B cell (primary cell): ENCODE results near the gene ADAR. TPM values are rescaled to one million over a fixed set of nuclear protein-coding genes. Genes with fewer than 3 reads are reported as not detected.

Experiments
- ATAC-seq: fragments of 200-7000 bp; cut with Tn5 transposase; one replicate; pipeline ENCODE4 v1.10.0; 2021; ENCODE audit warnings: low read depth, mild to moderate bottlenecking, moderate number of reproducible peaks, moderate library complexity
- CTCF ChIA-PET: fragments of 350-600 bp; sonication (Branson Sonifier 250); formaldehyde crosslinking; loops from one replicate; lab custom pipeline; 2021; ENCODE audit warnings: antibody characterized with exemption, inconsistent platforms; lab: Charles Lee
- POLR2A ChIA-PET: fragments of 350-600 bp; sonication (Branson Sonifier 250); formaldehyde crosslinking; loops from one replicate; lab custom pipeline; 2021; ENCODE audit warnings: antibody characterized with exemption; lab: Charles Lee
- DNase-seq: peaks from one replicate; pipeline ENCODE4 v3.0.0; 2013
- H2AFZ ChIP-seq: 2 replicates; pipeline ENCODE4 v1.6.1; 2012; ENCODE audit warnings: mild to moderate bottlenecking, low read depth, low read length; ENCODE audit not compliant: insufficient read depth, poor library complexity, severe bottlenecking
- H3K27ac ChIP-seq, 2 donors: 1 replicate in 1 of 2; 2 replicates in 1 of 2; pipeline ENCODE4 v1.5.1; 2012 to 2013; ENCODE audit warnings: low read length in 2 of 2, mild to moderate bottlenecking in 2 of 2, moderate library complexity in 1 of 2
- H3K27me3 ChIP-seq, 4 experiments: fragments of 200-600 bp in 1 of 4; sonication (generic) in 1 of 4; replicated peaks in 1 of 4; 1 replicate in 2 of 4; 2 replicates in 2 of 4; pipeline versions ENCODE4 v1.6.1 to v1.7.0; 2013 to 2016; ENCODE audit warnings: low read length in 3 of 4, mild to moderate bottlenecking in 2 of 4, mixed read lengths in 1 of 4, moderate library complexity in 1 of 4; ENCODE audit not compliant: insufficient read depth in 4 of 4, control insufficient read depth in 3 of 4; ENCODE audit errors: control extremely low read depth in 1 of 4
- H3K36me3 ChIP-seq, 2 experiments: replicated peaks in 1 of 2; 1 replicate in 1 of 2; 2 replicates in 1 of 2; pipeline versions ENCODE4 v1.6.1 to v1.7.1; 2013; ENCODE audit warnings: low read length in 1 of 2; ENCODE audit not compliant: insufficient read depth in 2 of 2, control insufficient read depth in 1 of 2; ENCODE audit errors: control extremely low read depth in 1 of 2, extremely low read depth in 1 of 2
- H3K4me1 ChIP-seq, 2 donors: fragments of 200-600 bp in 1 of 2; sonication (generic) in 1 of 2; 1 replicate in 1 of 2; 2 replicates in 1 of 2; pipeline versions ENCODE4 v1.5.1 to v1.6.1; 2013 to 2017; ENCODE audit warnings: low read length in 2 of 2; ENCODE audit not compliant: control insufficient read depth in 2 of 2, insufficient read depth in 2 of 2
- H3K4me2 ChIP-seq: replicated peaks from 2 replicates; pipeline ENCODE3; 2012; ENCODE audit warnings: mild to moderate bottlenecking, low read depth, low read length; ENCODE audit not compliant: poor library complexity, severe bottlenecking
- H3K4me3 ChIP-seq, 5 experiments: fragments of 200-600 bp in 1 of 5; sonication (generic) in 1 of 5; 1 replicate in 3 of 5; 2 replicates in 2 of 5; pipeline versions ENCODE4 v1.5.1 to v1.7.0; 2011 to 2016; ENCODE audit warnings: low read length in 4 of 5, mild to moderate bottlenecking in 4 of 5, low read depth in 2 of 5, control low read depth in 1 of 5, moderate library complexity in 1 of 5; ENCODE audit not compliant: insufficient read depth in 1 of 5; ENCODE audit errors: control extremely low read depth in 1 of 5, extremely low read depth in 1 of 5
- H3K79me2 ChIP-seq: fragments of 200-600 bp; sonication (generic); one replicate; pipeline ENCODE4 v1.6.0; 2016; ENCODE audit warnings: low read length; ENCODE audit not compliant: control insufficient read depth, insufficient read depth
- H3K9ac ChIP-seq: fragments of 200-600 bp; sonication (generic); 2 replicates; pipeline ENCODE4 v1.6.1; 2017; ENCODE audit warnings: mild to moderate bottlenecking, low read length, moderate library complexity
- H3K9me3 ChIP-seq, 3 donors: one replicate each; pipeline versions ENCODE4 v1.6.1 to v1.7.1; 2013; ENCODE audit warnings: low read length in 2 of 3; ENCODE audit not compliant: control insufficient read depth in 2 of 3, insufficient read depth in 1 of 3; ENCODE audit errors: control extremely low read depth in 1 of 3
- H4K20me1 ChIP-seq: 2 replicates; pipeline ENCODE4 v1.6.0; 2012; ENCODE audit warnings: mild to moderate bottlenecking, low read length; ENCODE audit not compliant: insufficient read depth, control insufficient read depth, poor library complexity, severe bottlenecking
- H3K27ac Mint-ChIP-seq: one replicate; pipeline ENCODE4 v1.8.0; 2021; ENCODE audit warnings: mixed read lengths
- H3K27me3 Mint-ChIP-seq: one replicate; pipeline ENCODE4 v1.8.0; 2021; ENCODE audit warnings: mixed read lengths
- H3K4me1 Mint-ChIP-seq: one replicate; pipeline ENCODE4 v1.8.0; 2021; ENCODE audit warnings: mixed read lengths
- H3K4me3 Mint-ChIP-seq: one replicate; pipeline ENCODE4 v1.8.0; 2021; ENCODE audit warnings: mixed read lengths
- H3K9me3 Mint-ChIP-seq: one replicate; pipeline ENCODE4 v1.8.0; 2022; ENCODE audit warnings: mixed read lengths; ENCODE audit not compliant: insufficient read depth
- EZH2 ChIP-seq: IDR thresholded peaks from 2 replicates; pipeline ENCODE4 v1.6.1; 2012; ENCODE audit warnings: borderline replicate concordance, low read depth, mild to moderate bottlenecking, moderate library complexity, low read length; ENCODE audit not compliant: insufficient read depth, poor library complexity, severe bottlenecking
- WGBS: methylation state at CpG from one replicate; pipeline ENCODE4 v1.1.5; 2013; ENCODE audit warnings: missing lambda C conversion rate; ENCODE audit not compliant: insufficient coverage; 5-methylcytosine and 5-hydroxymethylcytosine counted together
- intact Hi-C: fragments of 100-400 bp; cut with micrococcal nuclease; formaldehyde crosslinking; loops from one replicate; pipeline ENCODE4 v1.10.0; 2022
- polyA plus RNA-seq: library from polyadenylated mRNA; depleted of rRNA; stranded (reverse); fragments of >200 nt; gene quantifications from 2 replicates; pipeline ENCODE4 v1.2.3, GENCODE V29; 2012
- total RNA-seq, 2 donors: library from RNA; stranded (reverse); fragments of 120-200 nt in 1 of 2; gene quantifications; 1 replicate in 1 of 2; 2 replicates in 1 of 2; pipeline versions ENCODE4 v1.2.3 to v1.2.4, GENCODE V29; 2013 to 2022
- TF ChIP-seq, protein P1 (sequence below): fragments of 200-600 bp; IDR thresholded peaks from one replicate; pipeline ENCODE4 v1.8.0; 2022; ENCODE audit warnings: antibody characterized with exemption, mild to moderate bottlenecking

The ADAR gene
- total and polyA plus RNA-seq, 2 donors (not counting 1 experiment from before 2014, with no cell fraction given) = 64.9 to 241 TPM

DNA sequence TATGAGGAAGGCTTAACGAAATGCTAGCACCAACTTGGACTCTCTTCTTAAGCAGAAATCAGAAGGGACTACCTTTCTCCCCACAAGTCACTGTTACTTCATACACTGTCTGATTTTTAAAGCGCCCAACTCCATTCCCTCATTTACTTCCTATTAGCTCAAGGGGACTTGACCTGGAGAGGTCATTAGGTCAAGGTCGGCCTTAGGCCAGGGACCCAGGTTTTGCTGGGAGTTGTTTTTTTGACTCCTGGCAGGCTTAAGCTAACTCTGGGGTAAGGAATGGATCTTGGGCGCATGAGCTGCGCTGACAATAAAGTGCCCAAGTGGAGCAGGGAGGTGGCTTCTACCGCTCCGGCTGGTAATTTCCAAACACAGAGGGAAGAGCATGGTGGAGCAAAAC lies 16.8 kb downstream of the ADAR start:
- no peak for ATAC-seq
- intact Hi-C loops = no loop called here
- ChIA-PET CTCF (interaction anchor here (0.6 to 0.8 kb wide), 2 partner anchors 11 to 16 kb away, joined by 3 read pairs; no protein-coding TSS in a partner anchor), POLR2A (no interaction called here)
- Mint-ChIP-seq H3K27ac (no peak overlapping the region), H3K9me3 (no peaks in the 10 kb centered on the region), H3K4me3 (no peak overlapping the region), H3K4me1 (no peaks in the 10 kb centered on the region), H3K27me3 (no peaks in the 10 kb centered on the region)
- H3K9ac ChIP-seq = no peak overlapping the region
- H3K9me3 ChIP-seq = no peaks in the 10 kb centered on the region
- H3K27ac ChIP-seq = no peak overlapping the region
- H4K20me1 ChIP-seq = peaks cover 53% of the 10 kb centered on the region
- TF ChIP-seq, protein P1, sequence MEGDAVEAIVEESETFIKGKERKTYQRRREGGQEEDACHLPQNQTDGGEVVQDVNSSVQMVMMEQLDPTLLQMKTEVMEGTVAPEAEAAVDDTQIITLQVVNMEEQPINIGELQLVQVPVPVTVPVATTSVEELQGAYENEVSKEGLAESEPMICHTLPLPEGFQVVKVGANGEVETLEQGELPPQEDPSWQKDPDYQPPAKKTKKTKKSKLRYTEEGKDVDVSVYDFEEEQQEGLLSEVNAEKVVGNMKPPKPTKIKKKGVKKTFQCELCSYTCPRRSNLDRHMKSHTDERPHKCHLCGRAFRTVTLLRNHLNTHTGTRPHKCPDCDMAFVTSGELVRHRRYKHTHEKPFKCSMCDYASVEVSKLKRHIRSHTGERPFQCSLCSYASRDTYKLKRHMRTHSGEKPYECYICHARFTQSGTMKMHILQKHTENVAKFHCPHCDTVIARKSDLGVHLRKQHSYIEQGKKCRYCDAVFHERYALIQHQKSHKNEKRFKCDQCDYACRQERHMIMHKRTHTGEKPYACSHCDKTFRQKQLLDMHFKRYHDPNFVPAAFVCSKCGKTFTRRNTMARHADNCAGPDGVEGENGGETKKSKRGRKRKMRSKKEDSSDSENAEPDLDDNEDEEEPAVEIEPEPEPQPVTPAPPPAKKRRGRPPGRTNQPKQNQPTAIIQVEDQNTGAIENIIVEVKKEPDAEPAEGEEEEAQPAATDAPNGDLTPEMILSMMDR = no peak
- no peak for TF ChIP-seq EZH2
- no peaks in the 10 kb centered on the region for H3K4me1 ChIP-seq
- no peak overlapping the region for H3K4me2 ChIP-seq
- no peak overlapping the region for H3K4me3 ChIP-seq
- no peaks in the 10 kb centered on the region for H3K27me3 ChIP-seq
- WGBS = 83% methylated on average over 3 of the region's 7 CpGs
- no peak for DNase-seq
- H3K36me3 ChIP-seq = peaks cover 10 to 94% of the 10 kb centered on the region in 2 experiments
- H3K79me2 ChIP-seq = no peaks in the 10 kb centered on the region
- no peak overlapping the region for H2AFZ ChIP-seq

DNA sequence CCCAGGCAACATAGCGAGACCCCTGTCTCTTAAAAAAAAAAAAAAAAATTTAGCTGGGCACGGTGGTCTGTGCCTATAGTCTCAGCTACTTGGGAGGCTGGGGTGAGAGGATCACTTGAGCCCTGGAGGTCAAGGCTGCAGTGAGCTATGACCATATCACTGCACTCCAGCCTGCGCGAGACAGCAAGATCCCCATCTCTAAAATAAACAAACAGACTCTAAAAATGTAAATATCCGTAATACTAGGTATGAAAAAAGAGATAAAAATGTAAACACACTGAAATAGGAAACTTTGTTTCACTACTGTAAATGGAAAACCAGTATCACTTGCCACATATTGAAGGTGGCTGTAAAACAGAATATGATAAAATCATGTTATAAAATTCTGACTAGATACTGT lies 17.2 kb downstream of the ADAR start:
- no peaks in the 10 kb centered on the region for H3K4me1 ChIP-seq
- Mint-ChIP-seq H3K27me3 (no peaks in the 10 kb centered on the region), H3K27ac (no peak overlapping the region), H3K9me3 (no peaks in the 10 kb centered on the region), H3K4me3 (no peak overlapping the region), H3K4me1 (no peaks in the 10 kb centered on the region)
- H4K20me1 ChIP-seq = peaks cover 53% of the 10 kb centered on the region
- intact Hi-C loops = no loop called here
- WGBS = no CpG with 5 or more reads among the region's 5 CpGs
- ChIA-PET CTCF (interaction anchor here (0.6 to 1.7 kb wide), 2 partner anchors 17 to 30 kb away, joined by 3 to 4 read pairs; no protein-coding TSS in a partner anchor), POLR2A (interaction anchor here (0.6 to 0.7 kb wide), 2 partner anchors 81 to 474 kb away, joined by 3 to 5 read pairs; no protein-coding TSS in a partner anchor)
- ATAC-seq (no peak), DNase-seq (no peak)
- peaks cover 6 to 94% of the 10 kb centered on the region in 2 experiments for H3K36me3 ChIP-seq
- H3K79me2 ChIP-seq = no peaks in the 10 kb centered on the region
- no peak overlapping the region for H3K4me2 ChIP-seq
- H3K4me3 ChIP-seq = no peak overlapping the region
- H3K27me3 ChIP-seq = no peaks in the 10 kb centered on the region
- no peak overlapping the region for H3K9ac ChIP-seq
- H3K9me3 ChIP-seq = no peaks in the 10 kb centered on the region
- TF ChIP-seq, protein P1 = no peak
- no peak for TF ChIP-seq EZH2
- H3K27ac ChIP-seq = no peak overlapping the region
- no peak overlapping the region for H2AFZ ChIP-seq
